T-helper 2 cell treated with Interferon-gamma antibody and Interleukin-4, amounts not matched to agents 5 μg/mL and 100 μg/mL, for 36 hours (primary cell): Measurements from ENCODE around the gene METTL15.
"Not testable (repeated sequence)": the region's sequence is repeated elsewhere in the genome, so short reads cannot be mapped to it uniquely, and the experiment has no call there.

Experiments
- DNase-seq: peaks from one replicate; pipeline ENCODE4 v3.0.0; 2021; ENCODE audit warnings: low spot score
- H3K27ac Mint-ChIP-seq: one replicate; pipeline ENCODE4 v1.8.0; 2021; ENCODE audit warnings: mild to moderate bottlenecking, mixed read lengths
- H3K27me3 Mint-ChIP-seq: one replicate; pipeline ENCODE4 v1.8.0; 2021; ENCODE audit warnings: low read depth, mixed read lengths
- H3K36me3 Mint-ChIP-seq: one replicate; pipeline ENCODE4 v1.8.0; 2021; ENCODE audit warnings: low read depth, mixed read lengths
- H3K4me1 Mint-ChIP-seq: one replicate; pipeline ENCODE4 v1.8.0; 2021; ENCODE audit warnings: low read depth, mixed read lengths
- H3K4me3 Mint-ChIP-seq: one replicate; pipeline ENCODE4 v1.8.0; 2022; ENCODE audit warnings: mild to moderate bottlenecking, moderate library complexity, mixed read lengths
- H3K9me3 Mint-ChIP-seq: one replicate; pipeline ENCODE4 v1.8.0; 2021; ENCODE audit warnings: mixed read lengths

Gene METTL15

DNA sequence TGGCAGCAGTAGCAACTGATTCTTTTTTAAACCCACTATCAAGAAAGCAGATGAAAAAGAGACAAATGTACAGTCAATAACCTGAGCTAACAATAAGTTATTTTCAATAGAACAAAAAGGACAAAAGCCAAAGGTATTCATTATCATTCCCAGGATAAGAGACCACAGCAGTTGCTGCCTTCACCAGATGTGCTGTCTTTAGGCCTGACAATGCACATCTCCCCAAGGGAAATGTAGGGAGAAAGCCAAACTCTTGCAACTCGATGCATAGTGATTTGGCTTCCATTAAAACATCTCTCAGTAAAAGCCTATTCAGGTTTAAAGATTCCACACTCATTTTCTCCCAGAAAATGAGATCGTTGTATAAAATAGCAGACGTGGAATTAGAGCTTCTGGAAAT, 210.7 kb downstream of the METTL15 start:
- Mint-ChIP-seq H3K4me3 (no peak overlapping the region), H3K36me3 (peaks cover 9% of the 10 kb centered on the region), H3K27me3 (no peaks in the 10 kb centered on the region), H3K4me1 (no peaks in the 10 kb centered on the region), H3K27ac (no peak overlapping the region), H3K9me3 (no peaks in the 10 kb centered on the region)
- no peak for DNase-seq

DNA sequence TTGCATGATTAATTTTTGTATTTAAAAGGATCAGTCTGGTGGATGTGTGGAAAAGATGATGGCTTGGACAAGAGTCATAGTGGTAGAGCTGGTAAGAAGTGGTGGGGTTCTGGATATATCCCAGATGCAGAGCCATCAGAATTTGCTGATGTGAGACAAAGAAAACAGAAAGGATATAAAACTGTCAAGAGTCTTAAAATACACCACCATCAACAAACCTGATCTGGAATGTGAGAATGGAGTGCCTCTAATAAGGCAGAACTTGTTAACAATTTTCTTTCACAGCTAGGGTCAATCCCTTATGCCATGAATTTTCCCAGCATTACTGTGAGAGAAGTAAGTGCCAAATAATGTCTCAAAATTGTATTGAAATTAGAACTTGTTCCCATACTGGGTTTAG, 215.4 kb downstream of the METTL15 start:
- Mint-ChIP-seq H3K4me1 (no peaks in the 10 kb centered on the region), H3K27me3 (no peaks in the 10 kb centered on the region), H3K9me3 (no peaks in the 10 kb centered on the region), H3K4me3 (no peak overlapping the region), H3K36me3 (no peaks in the 10 kb centered on the region), H3K27ac (no peak overlapping the region)
- DNase-seq, result no peak

DNA sequence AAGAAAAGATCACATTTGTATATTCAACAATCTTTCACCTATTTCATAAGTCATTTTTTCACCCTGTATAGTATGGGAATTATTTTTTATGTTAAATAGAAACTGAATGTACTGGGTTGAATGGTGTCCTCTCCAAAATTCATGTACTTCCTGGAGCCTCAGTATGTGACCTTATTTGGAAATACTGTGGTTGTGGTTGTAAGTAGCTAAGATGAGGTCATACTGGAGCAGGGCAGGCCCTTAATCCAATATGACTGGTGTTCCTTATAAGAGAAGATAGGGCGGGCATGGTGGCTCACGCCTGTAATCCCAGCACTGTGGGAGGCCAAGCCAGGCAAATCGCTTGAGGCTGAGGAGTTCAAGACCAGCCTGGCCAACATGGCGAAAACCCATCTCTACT, 224.2 kb downstream of the METTL15 start:
- H3K4me1 Mint-ChIP-seq, H3K4me3 Mint-ChIP-seq: not testable (repeated sequence)

DNA sequence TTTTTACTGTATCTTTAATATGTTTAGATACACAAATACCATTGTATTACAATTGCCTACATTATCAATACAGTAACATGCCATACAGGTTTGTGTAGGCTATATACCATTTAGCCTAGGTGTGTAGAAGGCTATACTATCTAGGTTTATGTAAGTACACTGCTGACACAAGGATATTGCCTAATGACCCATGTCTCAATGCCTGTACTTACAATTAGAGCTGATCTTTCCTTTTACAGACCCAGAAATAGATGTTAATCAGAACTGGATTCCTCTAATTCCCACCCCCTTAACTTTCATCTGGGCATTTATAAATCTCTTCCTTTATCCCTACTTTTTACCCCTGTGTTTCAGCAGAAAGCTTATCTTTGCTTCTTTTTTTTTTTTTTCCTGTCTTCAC, 229.5 kb downstream of the METTL15 start:
- Mint-ChIP-seq H3K4me3 (no peak overlapping the region), H3K27ac (no peak overlapping the region), H3K36me3 (peaks cover 2% of the 10 kb centered on the region), H3K27me3 (no peaks in the 10 kb centered on the region), H3K4me1 (no peaks in the 10 kb centered on the region), H3K9me3 (peaks cover 22% of the 10 kb centered on the region)
- DNase-seq, result no peak

More for the DNA sequence above, 224.2 kb downstream of the METTL15 start:
- not testable (repeated sequence) for H3K27ac Mint-ChIP-seq, H3K27me3 Mint-ChIP-seq, H3K36me3 Mint-ChIP-seq, DNase-seq, H3K9me3 Mint-ChIP-seq

DNA sequence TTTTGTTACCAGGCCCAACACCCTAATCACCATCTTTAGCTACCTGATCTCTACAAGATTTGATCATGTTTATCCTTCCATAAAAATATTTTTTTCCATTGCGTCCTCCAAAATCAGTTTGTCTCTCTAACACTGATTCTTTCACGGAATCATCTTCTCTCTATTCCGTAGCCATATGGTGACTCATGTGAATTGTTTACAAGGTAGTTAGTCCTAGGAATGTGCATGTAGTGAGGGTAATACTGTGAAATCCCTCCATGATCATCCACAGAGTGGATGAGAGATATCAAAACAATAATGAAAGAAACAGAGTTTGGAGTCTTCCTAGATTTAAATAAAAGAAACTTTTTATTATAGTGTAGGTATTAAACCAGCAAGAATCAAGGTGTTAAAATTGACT, 230.2 kb downstream of the METTL15 start:
- no peak overlapping the region for H3K4me3 Mint-ChIP-seq
- peaks cover 22% of the 10 kb centered on the region for H3K9me3 Mint-ChIP-seq
- H3K27ac Mint-ChIP-seq, result no peak overlapping the region
- H3K4me1 Mint-ChIP-seq, result no peaks in the 10 kb centered on the region
- DNase-seq, result no peak
- no peaks in the 10 kb centered on the region for H3K27me3 Mint-ChIP-seq
- no peaks in the 10 kb centered on the region for H3K36me3 Mint-ChIP-seq

DNA sequence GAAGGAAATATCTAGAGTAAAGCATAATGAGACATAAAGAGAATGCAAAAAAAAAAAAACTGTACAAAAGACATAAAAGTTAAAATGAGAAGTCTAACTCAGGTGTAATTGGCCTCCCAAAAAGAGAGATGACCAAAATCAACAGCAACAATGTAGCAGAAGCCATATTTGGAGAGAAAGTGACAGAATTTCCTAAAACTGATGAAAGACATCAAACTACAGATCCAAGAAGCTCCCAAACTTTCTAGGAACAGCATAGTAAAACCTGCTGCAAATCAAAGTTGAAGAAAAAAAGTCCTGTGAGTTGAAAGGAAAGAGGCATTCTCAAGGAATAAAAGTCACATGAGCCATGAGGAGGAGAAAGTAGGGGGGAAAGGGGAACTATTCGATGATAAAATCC, 231.3 kb downstream of the METTL15 start:
- Mint-ChIP-seq H3K4me1 (no peaks in the 10 kb centered on the region), H3K4me3 (no peak overlapping the region), H3K27ac (no peak overlapping the region), H3K27me3 (no peaks in the 10 kb centered on the region), H3K36me3 (no peaks in the 10 kb centered on the region), H3K9me3 (peaks cover 22% of the 10 kb centered on the region)
- no peak for DNase-seq

DNA sequence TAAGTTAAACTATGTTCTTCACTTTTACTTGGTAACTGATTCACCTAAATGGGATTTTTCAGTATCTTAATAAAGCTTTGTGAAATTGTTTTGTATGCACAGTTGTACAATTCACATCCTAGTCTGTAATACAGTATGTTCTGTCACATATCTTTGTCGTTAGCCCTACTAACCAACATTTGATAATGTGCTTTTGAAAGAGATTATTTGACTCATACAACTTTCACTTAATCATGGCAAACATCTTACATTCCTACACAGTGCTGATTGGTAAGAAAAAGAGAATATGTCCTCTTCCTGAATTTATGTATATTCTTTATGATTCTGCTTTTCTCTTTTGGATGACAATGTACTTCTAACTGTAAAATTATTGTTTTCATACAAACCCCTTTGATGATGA, 234.5 kb downstream of the METTL15 start:
- Mint-ChIP-seq H3K27ac (no peak overlapping the region), H3K36me3 (no peaks in the 10 kb centered on the region), H3K4me1 (no peaks in the 10 kb centered on the region), H3K9me3 (peaks cover 22% of the 10 kb centered on the region), H3K4me3 (no peak overlapping the region), H3K27me3 (no peaks in the 10 kb centered on the region)
- DNase-seq, result no peak

DNA sequence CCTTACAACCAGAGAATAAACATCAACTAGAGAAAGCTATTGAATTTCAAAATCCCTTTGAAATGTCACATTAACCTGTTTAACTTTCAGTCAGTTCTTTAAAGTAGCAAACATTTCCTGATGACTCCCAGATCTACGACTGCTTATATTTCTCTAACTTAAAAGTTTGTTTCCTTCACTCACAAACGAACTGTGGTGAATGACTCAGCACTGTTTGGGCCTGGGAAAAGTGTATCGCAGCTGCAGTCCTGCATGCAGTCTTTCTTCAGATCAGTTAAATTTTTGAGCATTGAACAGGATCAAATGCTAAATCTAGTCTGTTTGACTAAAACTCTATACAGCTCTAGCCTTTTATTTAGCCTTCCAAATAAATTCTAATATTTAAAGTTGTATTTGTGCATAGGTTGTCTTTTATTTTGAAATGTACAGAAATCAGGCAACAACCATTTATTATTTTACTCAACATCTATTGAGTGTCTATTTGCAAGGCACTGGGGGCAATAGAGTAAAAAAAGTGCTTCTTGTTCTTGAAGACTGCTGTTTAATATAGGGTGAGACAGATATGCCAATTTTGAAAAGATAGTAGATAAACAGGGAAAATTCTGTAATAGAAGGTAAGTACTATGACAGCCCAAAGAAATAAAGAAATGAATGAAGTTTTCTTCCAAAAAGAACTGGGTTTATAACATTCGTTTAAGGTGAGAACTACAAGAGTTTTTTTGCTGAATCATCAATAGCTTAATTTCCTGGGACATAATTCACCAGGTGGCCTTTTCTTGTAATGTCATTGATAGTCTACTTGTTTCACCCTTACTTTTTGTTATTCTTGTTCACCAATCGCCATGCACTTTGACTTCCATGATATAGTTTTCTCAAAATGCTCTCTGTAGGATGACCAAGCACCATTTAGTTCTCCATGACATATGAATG, 235.4 kb downstream of the METTL15 start:
- H3K36me3 Mint-ChIP-seq, result no peaks in the 10 kb centered on the region
- no peaks in the 10 kb centered on the region for H3K4me1 Mint-ChIP-seq
- no peak overlapping the region for H3K4me3 Mint-ChIP-seq
- no peak for DNase-seq
- H3K27ac Mint-ChIP-seq, result no peak overlapping the region
- H3K27me3 Mint-ChIP-seq, result no peaks in the 10 kb centered on the region
- H3K9me3 Mint-ChIP-seq, result peaks cover 15% of the 10 kb centered on the region

DNA sequence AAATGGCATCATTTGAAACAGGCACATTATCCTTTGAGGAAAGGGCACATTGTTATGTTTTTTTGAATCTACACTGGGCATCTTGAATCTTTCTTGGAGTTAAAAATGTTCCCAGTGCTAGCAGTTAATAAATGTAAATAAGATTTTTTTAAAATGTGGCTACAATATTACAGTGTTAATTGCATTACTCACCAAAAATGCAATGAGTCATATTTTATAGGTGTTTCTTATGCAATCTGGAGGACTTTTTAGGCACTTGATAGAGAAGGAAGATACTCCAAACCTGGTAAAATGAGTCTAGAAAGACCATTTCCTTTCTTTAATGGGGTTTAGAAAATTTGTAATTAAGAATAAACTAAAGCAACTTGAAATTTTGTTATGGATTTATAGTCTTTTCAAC, 238.0 kb downstream of the METTL15 start:
- Mint-ChIP-seq H3K9me3 (no peaks in the 10 kb centered on the region), H3K27ac (no peak overlapping the region), H3K27me3 (no peaks in the 10 kb centered on the region), H3K36me3 (no peaks in the 10 kb centered on the region), H3K4me3 (no peak overlapping the region), H3K4me1 (no peaks in the 10 kb centered on the region)
- DNase-seq, result no peak

DNA sequence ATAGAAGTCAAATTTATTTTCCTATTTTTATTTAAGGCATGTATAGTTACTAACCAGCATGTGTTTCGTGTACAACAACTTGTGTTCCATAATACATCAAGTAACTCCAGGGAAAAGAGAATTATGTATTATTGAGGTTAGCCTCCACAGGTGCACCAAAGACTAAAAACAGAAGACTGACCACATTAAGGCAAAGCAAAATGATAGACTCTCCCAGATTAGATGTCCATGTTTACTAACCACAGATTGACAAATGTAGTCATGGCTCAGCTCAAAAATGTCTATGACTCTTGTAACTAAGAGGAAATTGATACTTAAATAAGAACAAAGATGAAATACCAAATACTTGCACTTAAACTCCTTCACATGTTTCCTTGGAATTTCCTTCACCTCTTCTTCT, 238.5 kb downstream of the METTL15 start:
- DNase-seq, result no peak
- Mint-ChIP-seq H3K9me3 (no peaks in the 10 kb centered on the region), H3K4me3 (no peak overlapping the region), H3K27me3 (no peaks in the 10 kb centered on the region), H3K36me3 (no peaks in the 10 kb centered on the region), H3K4me1 (no peaks in the 10 kb centered on the region), H3K27ac (no peak overlapping the region)

DNA sequence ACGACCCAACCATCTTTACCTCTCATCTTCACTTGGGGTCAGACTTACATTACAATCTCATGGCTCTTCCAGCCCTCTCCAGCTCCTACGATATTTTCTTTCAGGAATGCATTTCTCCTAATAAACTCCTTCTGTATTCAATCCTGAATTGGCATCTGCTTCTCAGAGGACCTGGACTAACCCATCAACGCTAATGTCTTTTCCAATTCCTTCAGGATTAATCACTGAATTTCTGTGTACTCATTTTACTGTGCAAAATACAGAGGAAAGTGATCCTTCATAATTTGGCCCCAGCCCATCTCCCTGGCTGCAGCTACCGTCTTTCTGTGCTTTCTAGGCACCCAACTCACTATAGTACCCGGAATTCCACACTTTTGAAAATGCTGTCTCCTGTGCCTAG, 239.2 kb downstream of the METTL15 start:
- Mint-ChIP-seq H3K27ac (no peak overlapping the region), H3K9me3 (no peaks in the 10 kb centered on the region), H3K4me1 (no peaks in the 10 kb centered on the region), H3K36me3 (no peaks in the 10 kb centered on the region), H3K27me3 (no peaks in the 10 kb centered on the region), H3K4me3 (no peak overlapping the region)
- DNase-seq, result no peak

DNA sequence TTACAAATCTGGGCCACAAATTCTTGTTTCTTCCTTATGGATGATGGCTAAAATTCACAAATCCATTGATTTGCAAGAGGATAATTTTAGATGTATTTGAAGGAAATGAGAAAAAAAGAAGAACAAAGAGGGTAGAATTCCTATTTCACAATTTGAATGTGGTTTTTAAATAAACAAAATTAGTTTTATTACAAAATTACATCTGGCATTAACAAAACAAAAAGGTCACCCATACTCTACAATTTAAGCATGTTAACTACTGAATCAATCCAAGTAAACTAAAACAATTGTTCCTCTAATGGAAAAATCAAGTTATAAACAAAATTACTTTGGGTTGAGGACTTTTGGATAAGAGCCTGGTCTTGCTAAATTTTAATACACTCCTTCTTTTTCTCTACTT, 242.0 kb downstream of the METTL15 start:
- Mint-ChIP-seq H3K36me3 (no peaks in the 10 kb centered on the region), H3K27ac (no peak overlapping the region), H3K4me1 (no peaks in the 10 kb centered on the region), H3K9me3 (peaks cover 4% of the 10 kb centered on the region), H3K27me3 (no peaks in the 10 kb centered on the region), H3K4me3 (no peak overlapping the region)
- no peak for DNase-seq

DNA sequence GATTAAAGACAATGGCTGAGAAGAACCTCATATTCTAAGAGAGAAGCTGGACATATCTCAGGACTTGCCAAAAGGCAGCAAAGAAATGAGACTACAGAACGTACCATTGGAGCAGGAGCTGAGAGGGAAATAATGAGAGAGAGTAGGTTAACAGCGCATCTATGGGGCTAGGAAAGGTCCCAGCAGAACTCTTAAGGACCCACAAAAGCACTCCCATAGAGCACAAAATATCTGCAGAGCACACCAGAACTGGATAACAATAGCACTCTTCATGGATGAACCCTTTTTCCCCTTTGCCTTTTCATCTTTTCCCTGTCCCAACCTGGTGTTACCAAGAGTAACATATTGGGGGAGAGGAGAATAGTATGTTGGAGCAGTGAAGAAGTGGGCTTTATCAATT, 245.8 kb downstream of the METTL15 start:
- H3K27ac Mint-ChIP-seq, result no peak overlapping the region
- no peak overlapping the region for H3K4me3 Mint-ChIP-seq
- no peak for DNase-seq
- H3K4me1 Mint-ChIP-seq, result no peaks in the 10 kb centered on the region
- no peaks in the 10 kb centered on the region for H3K36me3 Mint-ChIP-seq
- H3K27me3 Mint-ChIP-seq, result no peaks in the 10 kb centered on the region
- peaks cover 4% of the 10 kb centered on the region for H3K9me3 Mint-ChIP-seq

DNA sequence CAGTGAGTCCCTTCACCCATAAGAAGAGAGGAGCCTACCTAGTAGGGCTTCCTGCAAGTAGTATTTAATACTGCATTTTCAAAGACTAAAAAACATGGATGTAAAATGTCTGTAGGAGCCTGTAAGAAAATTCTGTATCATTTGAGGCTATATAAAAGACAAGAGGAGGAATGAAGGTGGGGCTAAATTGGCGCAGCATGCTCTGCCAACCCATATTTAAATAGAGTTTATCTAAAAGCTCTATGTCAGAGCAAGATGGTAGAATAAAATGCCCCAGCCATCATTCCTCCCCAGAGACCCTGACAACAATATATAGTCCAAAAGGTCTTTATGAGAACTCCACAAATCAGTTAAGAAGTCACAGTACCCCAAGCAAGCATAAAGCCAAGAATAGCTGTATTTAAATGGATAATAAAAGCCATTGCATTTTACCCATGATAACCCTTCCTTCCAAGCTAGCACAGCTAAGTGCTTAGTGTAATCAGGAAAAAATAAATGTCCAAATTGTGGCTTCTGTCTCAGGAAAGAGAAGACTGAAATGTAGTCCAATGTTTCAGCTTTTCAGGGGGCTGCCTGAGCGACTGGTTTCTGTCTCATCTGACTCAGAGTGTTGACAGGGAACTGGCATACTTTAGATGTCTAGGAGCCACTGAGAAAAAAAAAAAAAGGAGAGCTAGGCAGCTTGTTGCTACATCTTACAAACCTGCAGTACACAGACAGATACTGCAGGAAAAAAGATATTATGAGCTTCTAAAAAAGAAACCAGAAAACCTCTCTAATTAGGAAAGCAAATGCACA, 258.6 kb downstream of the METTL15 start:
- no peak overlapping the region for H3K27ac Mint-ChIP-seq
- H3K36me3 Mint-ChIP-seq, result no peaks in the 10 kb centered on the region
- no peak overlapping the region for H3K4me3 Mint-ChIP-seq
- DNase-seq, result no peak
- peaks cover 45% of the 10 kb centered on the region for H3K9me3 Mint-ChIP-seq
- H3K27me3 Mint-ChIP-seq, result no peaks in the 10 kb centered on the region
- no peaks in the 10 kb centered on the region for H3K4me1 Mint-ChIP-seq
